Lung (tissue), 16 donors: Measurements from ENCODE around the gene AFAP1L2. TPM values are rescaled to one million over a fixed set of nuclear protein-coding genes. Genes with fewer than 3 reads are reported as not detected.
A peak's percentile ranks its signal among the peaks of the same experiment; 100 is the strongest.

ENCODE experiments used
- ATAC-seq: fragments of 200-7000 bp; cut with Tn5 transposase; one replicate; pipeline ENCODE4 v1.9.1; 2020; ENCODE audit warnings: moderate number of reproducible peaks; ENCODE audit not compliant: insufficient read depth, low FRiP score
- DNase-seq, 3 donors: peaks; one replicate each; pipeline ENCODE4 v3.0.0-alpha.2; 2013 to 2017
- H3K27ac ChIP-seq, 2 donors: one replicate each; pipeline ENCODE4 v1.5.1; 2013; ENCODE audit warnings: mild to moderate bottlenecking in 2 of 2, moderate library complexity in 2 of 2, control low read depth in 1 of 2, inconsistent platforms in 1 of 2, low read depth in 1 of 2, low read length in 1 of 2
- H3K27me3 ChIP-seq, 3 donors: one replicate each; pipeline ENCODE4 v1.5.1; 2013; ENCODE audit warnings: low read length in 2 of 3; ENCODE audit not compliant: control insufficient read depth in 3 of 3, insufficient read depth in 3 of 3
- H3K36me3 ChIP-seq, 4 donors: one replicate each; pipeline ENCODE4 v1.5.1; 2013; ENCODE audit warnings: low read length in 4 of 4, mild to moderate bottlenecking in 1 of 4, moderate library complexity in 1 of 4; ENCODE audit not compliant: control insufficient read depth in 4 of 4, insufficient read depth in 4 of 4
- H3K4me1 ChIP-seq, 5 donors: one replicate each; pipeline ENCODE4 v1.5.1; 2013; ENCODE audit warnings: low read length in 5 of 5, mild to moderate bottlenecking in 2 of 5, moderate library complexity in 1 of 5; ENCODE audit not compliant: control insufficient read depth in 5 of 5, insufficient read depth in 5 of 5
- H3K4me3 ChIP-seq: one replicate; pipeline ENCODE4 v1.5.1; 2013; ENCODE audit warnings: mild to moderate bottlenecking, control low read depth, moderate library complexity
- H3K9ac ChIP-seq, 2 donors: one replicate each; pipeline ENCODE4 v1.5.1; 2013; ENCODE audit warnings: low read length in 2 of 2, control low read depth in 1 of 2; ENCODE audit not compliant: insufficient read depth in 1 of 2
- H3K9me3 ChIP-seq, 4 donors: one replicate each; pipeline ENCODE4 v1.5.1; 2013; ENCODE audit warnings: low read length in 3 of 4, mild to moderate bottlenecking in 1 of 4, moderate library complexity in 1 of 4; ENCODE audit not compliant: control insufficient read depth in 4 of 4, insufficient read depth in 3 of 4
- CTCF ChIP-seq: IDR thresholded peaks from 2 replicates; pipeline ENCODE4 v1.5.1; 2012; ENCODE audit warnings: mild to moderate bottlenecking; ENCODE audit errors: control extremely low read depth, extremely low read depth
- WGBS, 2 donors: extraction: QIAGEN DNeasy Blood & Tissue Kit; methylation state at CpG; one replicate each; pipeline ENCODE4 v1.1.7; 2013; 5-methylcytosine and 5-hydroxymethylcytosine counted together
- long read RNA-seq, 5 donors: transcript quantifications; one replicate each; lab custom pipeline, GENCODE V29; 2026
- polyA plus RNA-seq, 2 donors: library from polyadenylated mRNA; stranded (reverse); fragments of 200-250 nt; gene quantifications; one replicate each; pipeline ENCODE4 v1.2.1, GENCODE V29; 2013
- total RNA-seq, 2 donors: library from RNA; depleted of rRNA in 1 of 2; stranded (reverse); fragments of >200 nt in 1 of 2; gene quantifications; one replicate each; pipeline ENCODE4 v1.2.1, GENCODE V29; 2014 to 2021
- donor health status: control.
- donor health status: control.
- donor health status: Bipolar disorder and iron deficiency.
- donor health status: healthy.
- donor health status: DM: yes; HTN: yes; CAD: no.

The AFAP1L2 gene
- total RNA-seq (10 to 100 TPM in 1 of 2 donors, 1 to 10 TPM in 1; 6.1 to 21.0 TPM), polyA plus RNA-seq (1 to 10 TPM; 2.0 to 5.6 TPM)
- long read RNA-seq, donor 1, partial matches to known transcripts: 0 of 2 reads
- long read RNA-seq, donor 1, other reads (novel, unspliced or antisense): 0 of 2 reads
- long read RNA-seq, donor 2, partial matches to known transcripts: 0 of 1 reads
- long read RNA-seq, donor 2, other reads (novel, unspliced or antisense): 0 of 1 reads
- long read RNA-seq, donor 3, partial matches to known transcripts: 16 of 18 reads
- long read RNA-seq, donor 3, other reads (novel, unspliced or antisense): 0 of 18 reads
- long read RNA-seq, donor 4, partial matches to known transcripts: 0 of 3 reads
- long read RNA-seq, donor 4, other reads (novel, unspliced or antisense): 0 of 3 reads
- long read RNA-seq, donor 5, partial matches to known transcripts: 31 of 35 reads
- long read RNA-seq, donor 5, other reads (novel, unspliced or antisense): 0 of 35 reads

- peak; percentile 67 for ATAC-seq
- Histone ChIP-seq H3K27ac (no peak within 1 kb of the TSS), H3K9ac (peak within 1 kb of the TSS; percentile 19 to 70), H3K36me3 (no peaks in the 10 kb centered on the region), H3K4me1 (peaks cover 0 to 50% (median 11%) of the 10 kb centered on the region in 5 donors), H3K27me3 (peaks cover 0 to 9% (median 0%) of the 10 kb centered on the region in 3 donors), H3K4me3 (peak within 1 kb of the TSS; percentile 33), H3K9me3 (no peaks in the 10 kb centered on the region)
- peak; percentile 51 to 73 (median 55) for DNase-seq
- WGBS, 2 donors: 2% methylated on average over 71 to 88 of the region's 88 CpGs
- TF ChIP-seq CTCF: no peak
Observed at GRCh38 chr10:114404171-114405010, at the start of gene AFAP1L2. Gene AFAP1L2, minus strand, starts transcription at chr10:114404502. Its CDS starts 47 bp downstream, at chr10:114404455.

GRCh38 chr10:114453576-114453975 is 49.3 kb upstream of the AFAP1L2 start:
- WGBS, 2 donors: 96 to 97% methylated on average over 9 of the region's 9 CpGs
- H3K4me3 ChIP-seq: no peak overlapping the region
- no peak for TF ChIP-seq CTCF
- peaks cover 5 to 34% (median 11%) of the 10 kb centered on the region in 4 donors for H3K36me3 ChIP-seq
- H3K27ac ChIP-seq: no peak overlapping the region
- H3K9me3 ChIP-seq: no peaks in the 10 kb centered on the region
- ATAC-seq (no peak), DNase-seq (no peak)
- no peaks in the 10 kb centered on the region for H3K4me1 ChIP-seq
- no peak overlapping the region for H3K9ac ChIP-seq
- H3K27me3 ChIP-seq: no peaks in the 10 kb centered on the region

GRCh38 chr10:114448897-114449296 is 44.6 kb upstream of the AFAP1L2 start:
- no peaks in the 10 kb centered on the region for H3K27me3 ChIP-seq
- TF ChIP-seq CTCF: no peak
- H3K27ac ChIP-seq: no peak overlapping the region
- no peak for DNase-seq
- no peak overlapping the region for H3K4me3 ChIP-seq
- no peak overlapping the region for H3K9ac ChIP-seq
- peaks cover 5 to 35% (median 13%) of the 10 kb centered on the region in 4 donors for H3K36me3 ChIP-seq
- 79 to 80% methylated on average over 2 of the region's 2 CpGs for WGBS, 2 donors
- no peaks in the 10 kb centered on the region for H3K9me3 ChIP-seq
- ATAC-seq: no peak
- H3K4me1 ChIP-seq: peaks cover 0 to 5% (median 0%) of the 10 kb centered on the region in 5 donors
